Gastroesophageal sphincter (tissue), 4 donors: ENCODE data around the gene RAET1G. TPM values are rescaled to one million over a fixed set of nuclear protein-coding genes. Genes with fewer than 3 reads are reported as not detected.
"Not testable (repeated sequence)": the region's sequence is repeated elsewhere in the genome, so short reads cannot be mapped to it uniquely, and the experiment has no call there.

ENCODE experiments used
- ATAC-seq: fragments of 150-250 bp; one replicate; pipeline ENCODE4 v1.9.1; 2016; ENCODE audit warnings: mild to moderate bottlenecking, moderate library complexity
- H3K27ac ChIP-seq, 4 donors: fragments of 200-600 bp; sonication (generic) in 3 of 4; 1 replicate in 3 of 4; 2 replicates in 1 of 4; pipeline ENCODE4 v1.5.1; 2016 to 2019
- H3K27me3 ChIP-seq: fragments of 200-600 bp; sonication (generic); one replicate; pipeline ENCODE4 v1.5.1; 2019
- H3K36me3 ChIP-seq, 2 donors: fragments of 200-600 bp; sonication (generic); one replicate each; pipeline ENCODE4 v1.5.1; 2019; ENCODE audit warnings: control low read depth in 1 of 2
- H3K4me1 ChIP-seq, 3 donors: fragments of 200-600 bp; sonication (generic); 1 replicate in 2 of 3; 2 replicates in 1 of 3; pipeline ENCODE4 v1.5.1; 2016 to 2019; ENCODE audit warnings: control low read depth in 2 of 3
- H3K4me3 ChIP-seq, 2 donors: fragments of 200-600 bp; sonication (generic); one replicate each; pipeline ENCODE4 v1.5.1; 2019; ENCODE audit warnings: mild to moderate bottlenecking in 1 of 2, moderate library complexity in 1 of 2
- H3K9me3 ChIP-seq, 3 donors: fragments of 200-600 bp; sonication (generic); one replicate each; pipeline ENCODE4 v1.5.1; 2017 to 2019; ENCODE audit warnings: control low read depth in 2 of 3
- CTCF ChIP-seq, 4 experiments: fragments of 200-600 bp in 2 of 4; fragments of 450-650 bp in 2 of 4; sonication (generic) in 1 of 4; IDR thresholded peaks; one replicate each; pipeline ENCODE4 v1.5.1; 2017 to 2019; ENCODE audit warnings: antibody characterized with exemption in 4 of 4, mild to moderate bottlenecking in 2 of 4, moderate library complexity in 2 of 4
- EP300 ChIP-seq: sonication (generic); formaldehyde crosslinking; IDR thresholded peaks from one replicate; pipeline ENCODE4 v1.6.1; 2017; ENCODE audit warnings: antibody characterized with exemption, mild to moderate bottlenecking
- POLR2A ChIP-seq, 2 donors: fragments of 450-650 bp; IDR thresholded peaks; one replicate each; pipeline ENCODE4 v1.6.1; 2017; ENCODE audit warnings: antibody characterized with exemption in 2 of 2, mild to moderate bottlenecking in 2 of 2, moderate library complexity in 1 of 2
- POLR2AphosphoS5 ChIP-seq: sonication (generic); formaldehyde crosslinking; IDR thresholded peaks from one replicate; pipeline ENCODE4 v1.6.1; 2017; ENCODE audit warnings: antibody characterized with exemption
- WGBS, 2 donors: methylation state at CpG; one replicate each; pipeline ENCODE4 v1.1.5; 2018; ENCODE audit warnings: low coverage in 1 of 2; 5-methylcytosine and 5-hydroxymethylcytosine counted together
- total RNA-seq, 4 donors: library from RNA; depleted of rRNA; stranded (reverse); fragments of >200 nt; gene quantifications; one replicate each; pipeline ENCODE4 v1.1.0, GENCODE V29; 2016

The RAET1G gene
- total RNA-seq, 4 donors from 2014 or later, result 1.4 TPM; not detected in 3

DNA sequence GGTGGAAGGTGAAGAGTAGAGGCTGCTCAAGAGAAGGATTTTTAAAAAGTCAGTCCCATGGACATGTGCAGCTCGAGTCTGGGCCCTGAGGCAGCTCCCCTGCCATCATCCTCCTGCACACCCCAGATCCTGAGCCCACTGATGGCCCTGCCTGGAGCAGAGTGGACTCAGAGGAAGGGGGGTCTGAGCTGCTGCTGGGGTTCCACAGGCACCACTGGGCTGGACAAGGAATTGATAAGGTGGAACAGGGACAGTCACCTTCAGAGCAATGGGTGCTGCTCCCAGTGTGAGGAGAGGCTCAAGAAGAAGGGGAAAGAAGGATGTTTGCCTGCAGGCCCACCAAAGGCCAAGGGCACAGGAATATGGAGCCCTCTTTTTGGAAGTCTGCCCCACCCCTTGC lies 25.1 kb upstream of the RAET1G start:
- Histone ChIP-seq H3K27me3 (peaks cover 52% of the 10 kb centered on the region), H3K27ac (no peak overlapping the region), H3K9me3 (no peaks in the 10 kb centered on the region), H3K36me3 (no peaks in the 10 kb centered on the region), H3K4me1 (no peaks in the 10 kb centered on the region), H3K4me3 (no peak overlapping the region)
- WGBS, 2 donors, result no CpG with 5 or more reads among the region's 1 CpG
- no peak for ATAC-seq
- TF ChIP-seq EP300 (no peak), CTCF (IDR thresholded peaks at IDR 0.05) (no peak), POLR2A (IDR thresholded peaks at IDR 0.05) (no peak), POLR2AphosphoS5 (no peak)

DNA sequence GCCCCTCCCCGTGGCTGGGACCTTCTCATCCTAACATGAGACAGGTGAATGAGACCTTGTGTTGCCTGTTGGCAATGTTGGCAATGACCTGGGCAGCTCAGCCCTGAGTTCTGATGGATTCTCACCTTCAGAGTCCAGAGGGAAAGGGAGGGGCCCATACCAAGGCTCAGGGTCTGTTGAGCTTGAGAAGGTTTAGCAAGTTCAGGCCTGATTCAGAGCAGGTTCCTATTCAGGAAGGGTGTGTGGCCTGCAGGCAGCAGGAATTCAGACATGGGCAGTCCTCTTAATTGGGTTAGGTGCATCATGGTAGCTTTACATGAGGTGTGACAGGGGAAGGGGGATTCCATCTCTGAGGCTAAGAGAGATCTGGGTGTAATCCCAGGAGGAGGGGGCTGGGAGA lies 24.6 kb upstream of the RAET1G start:
- WGBS, 2 donors, result no CpG with 5 or more reads among the region's 1 CpG
- H3K9me3 ChIP-seq, H3K4me1 ChIP-seq, H3K27ac ChIP-seq, ATAC-seq, H3K4me3 ChIP-seq, H3K36me3 ChIP-seq: not testable (repeated sequence)
- peaks cover 52% of the 10 kb centered on the region for H3K27me3 ChIP-seq

- not testable (repeated sequence) for ATAC-seq, H3K27ac ChIP-seq, H3K4me1 ChIP-seq, H3K4me3 ChIP-seq, H3K36me3 ChIP-seq, H3K9me3 ChIP-seq
- H3K27me3 ChIP-seq, result peaks cover 52% of the 10 kb centered on the region
- 48 to 70% methylated on average over 6 to 7 of the region's 7 CpGs for whole genome bisulfite sequencing, 2 donors
Measured at GRCh38 chr6:149946631-149947030, 23.7 kb upstream of the RAET1G start.

DNA sequence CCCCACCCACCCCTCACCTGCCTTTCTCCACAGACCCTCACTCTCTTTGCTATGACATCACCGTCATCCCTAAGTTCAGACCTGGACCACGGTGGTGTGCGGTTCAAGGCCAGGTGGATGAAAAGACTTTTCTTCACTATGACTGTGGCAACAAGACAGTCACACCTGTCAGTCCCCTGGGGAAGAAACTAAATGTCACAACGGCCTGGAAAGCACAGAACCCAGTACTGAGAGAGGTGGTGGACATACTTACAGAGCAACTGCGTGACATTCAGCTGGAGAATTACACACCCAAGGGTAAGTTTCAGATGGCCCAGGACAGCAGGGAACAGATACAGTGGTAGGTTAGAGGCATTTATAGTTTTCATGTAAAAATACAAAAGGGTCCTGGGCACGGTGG lies 22.4 kb upstream of the RAET1G start:
- peaks cover 52% of the 10 kb centered on the region for H3K27me3 ChIP-seq
- not testable (repeated sequence) for H3K36me3 ChIP-seq, H3K9me3 ChIP-seq, H3K27ac ChIP-seq, H3K4me3 ChIP-seq, ATAC-seq
- 83% methylated on average over 2 of the region's 6 CpGs; no CpG with 5 or more reads in 1 of the 2 donors for WGBS, 2 donors
- H3K4me1 ChIP-seq, result peaks cover 0 to 19% (median 10%) of the 10 kb centered on the region in 3 donors

GRCh38 chr6:149943321-149943720 lies 20.4 kb upstream of the RAET1G start:
- H3K27ac ChIP-seq, H3K4me3 ChIP-seq, ATAC-seq, H3K36me3 ChIP-seq, H3K9me3 ChIP-seq: not testable (repeated sequence)
- 93% methylated on average over 3 of the region's 5 CpGs; no CpG with 5 or more reads in 1 of the 2 donors for WGBS, 2 donors
- H3K4me1 ChIP-seq, result peaks cover 0 to 29% (median 18%) of the 10 kb centered on the region in 3 donors
- H3K27me3 ChIP-seq, result peaks cover 59% of the 10 kb centered on the region

- WGBS, 2 donors, result 18 to 80% methylated on average over 1 to 7 of the region's 13 CpGs
- Histone ChIP-seq H3K27ac (no peak overlapping the region), H3K27me3 (peaks cover 61% of the 10 kb centered on the region), H3K36me3 (no peaks in the 10 kb centered on the region), H3K9me3 (no peaks in the 10 kb centered on the region), H3K4me3 (peak overlapping the region in 1 of 2 donors; percentile 53), H3K4me1 (peaks cover 0 to 33% (median 21%) of the 10 kb centered on the region in 3 donors)
- TF ChIP-seq EP300 (no peak), CTCF (IDR thresholded peaks at IDR 0.05) (no peak)
- ATAC-seq, result no peak
Measured at GRCh38 chr6:149942461-149942829, 19.5 kb upstream of the RAET1G start.

DNA sequence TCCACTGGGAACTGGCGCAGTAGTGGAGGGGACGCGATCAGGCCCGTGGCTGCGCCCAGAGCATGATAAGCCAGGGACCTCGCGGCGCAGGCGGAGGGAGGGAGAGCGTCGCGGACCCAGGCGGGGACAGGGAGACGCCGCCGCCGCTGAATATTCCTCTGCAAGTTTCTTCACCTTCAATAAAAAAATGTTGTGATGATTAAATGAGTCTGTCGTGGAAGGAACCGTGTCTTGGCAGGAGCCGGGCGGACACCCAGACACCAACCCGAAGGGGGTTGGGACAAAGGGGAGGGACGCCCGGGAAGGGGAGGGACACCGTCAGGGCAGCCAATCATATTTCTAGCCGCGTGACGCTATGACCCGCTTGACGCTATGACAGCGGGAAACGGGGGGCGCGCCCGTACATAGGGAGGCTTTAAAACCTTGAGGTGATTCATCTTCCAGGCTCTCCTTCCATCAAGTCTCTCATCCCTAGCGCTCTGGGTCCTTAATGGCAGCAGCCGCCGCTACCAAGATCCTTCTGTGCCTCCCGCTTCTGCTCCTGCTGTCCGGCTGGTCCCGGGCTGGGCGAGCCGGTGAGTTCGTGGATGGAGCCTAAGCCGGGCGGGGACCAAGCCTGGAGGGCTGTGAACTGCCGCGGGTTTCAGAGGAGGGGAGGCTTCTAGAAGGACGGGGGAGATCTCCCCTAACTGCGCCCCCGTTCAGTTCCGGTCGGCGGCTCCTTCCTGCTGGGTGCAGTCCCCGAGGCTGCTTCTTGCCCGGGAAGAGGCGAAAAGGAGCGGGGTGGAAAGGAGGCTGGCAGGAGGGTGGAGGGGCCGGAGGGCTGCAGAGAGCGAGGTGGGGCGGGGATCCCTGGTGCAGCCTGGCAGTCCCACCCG lies 18.9 kb upstream of the RAET1G start, which contains the start of gene ULBP2:
TSS of gene ULBP2 (plus strand) at position 432 of the 878 bp plus-strand sequence. CDS start at position 491, 59 bp downstream.
- Histone ChIP-seq H3K36me3 (no peaks in the 10 kb centered on the region), H3K4me1 (peaks cover 0 to 33% (median 21%) of the 10 kb centered on the region in 3 donors), H3K27ac (peak within 1 kb of the TSS in 1 of 4 donors; percentile 30), H3K27me3 (peaks cover 67% of the 10 kb centered on the region), H3K4me3 (peak within 1 kb of the TSS; percentile 31 to 53), H3K9me3 (no peaks in the 10 kb centered on the region)
- TF ChIP-seq CTCF (IDR thresholded peaks at IDR 0.05), result no peak
- TF ChIP-seq POLR2A (IDR thresholded peaks at IDR 0.05), result no peak
- TF ChIP-seq POLR2AphosphoS5, result peak; percentile 39
- TF ChIP-seq EP300, result no peak
- peak; percentile 89 for ATAC-seq
- WGBS, 2 donors, result 2% methylated on average over 31 of the region's 62 CpGs; no CpG with 5 or more reads in 1 of the 2 donors
